MCF 10A (cell line): ENCODE data around the gene SUCLG2. TPM values are rescaled to one million over a fixed set of nuclear protein-coding genes. Genes with fewer than 3 reads are reported as not detected.

ENCODE experiments used
- BruUV-seq: library from RNA; stranded (reverse); fragments of 400-500 nt; replicated peaks from 2 replicates; lab custom pipeline; 2021; lab: Mats Ljungman, UMichigan
- CTCF ChIA-PET: fragments of 300-600 bp; sonication (Branson Sonifier 250); formaldehyde crosslinking; extraction: SDS; loops from one replicate; lab custom pipeline; 2021; ENCODE audit warnings: antibody characterized with exemption, inconsistent platforms; lab: Yijun Ruan, JAX
- POLR2A ChIA-PET: fragments of 300-600, 350-650 bp; sonication (Branson Sonifier 250); formaldehyde crosslinking; extraction: SDS; loops from one replicate; lab custom pipeline; 2020; ENCODE audit warnings: antibody characterized with exemption, inconsistent platforms; lab: Yijun Ruan, JAX
- DNase-seq: peaks from one replicate; pipeline ENCODE4 v3.0.0-alpha.2; 2018; ENCODE audit not compliant: unreplicated experiment
- H3K27ac Mint-ChIP-seq: one replicate; pipeline ENCODE4 v1.8.0; 2022; ENCODE audit warnings: mild to moderate bottlenecking, low read depth, mixed read lengths; ENCODE audit not compliant: unreplicated experiment
- H3K27me3 Mint-ChIP-seq: one replicate; pipeline ENCODE4 v1.8.0; 2022; ENCODE audit warnings: mixed read lengths; ENCODE audit not compliant: insufficient read depth, unreplicated experiment
- H3K36me3 Mint-ChIP-seq: one replicate; pipeline ENCODE4 v1.8.0; 2022; ENCODE audit warnings: mild to moderate bottlenecking, moderate library complexity, mixed read lengths; ENCODE audit not compliant: insufficient read depth, unreplicated experiment
- H3K4me1 Mint-ChIP-seq: one replicate; pipeline ENCODE4 v1.8.0; 2022; ENCODE audit warnings: mixed read lengths; ENCODE audit not compliant: insufficient read depth, unreplicated experiment
- H3K4me3 Mint-ChIP-seq: one replicate; pipeline ENCODE4 v1.8.0; 2022; ENCODE audit warnings: mild to moderate bottlenecking, moderate library complexity, mixed read lengths; ENCODE audit not compliant: unreplicated experiment
- H3K9me3 Mint-ChIP-seq: one replicate; pipeline ENCODE4 v1.8.0; 2022; ENCODE audit warnings: mixed read lengths; ENCODE audit not compliant: unreplicated experiment
- intact Hi-C: fragments of 100-400 bp; cut with micrococcal nuclease; formaldehyde crosslinking; loops from 2 replicates; pipeline ENCODE4 v1.14.1; 2022
- total RNA-seq: library from RNA; stranded (reverse); gene quantifications from 2 replicates; pipeline ENCODE4 v1.2.3, GENCODE V29; 2022
- TF ChIP-seq, protein P1 (sequence below): fragments of 200-600 bp; IDR thresholded peaks from one replicate; pipeline ENCODE4 v1.8.0; 2022; ENCODE audit warnings: antibody characterized with exemption, mild to moderate bottlenecking; ENCODE audit not compliant: unreplicated experiment

The SUCLG2 gene
- total RNA-seq, 1 experiment from 2014 or later, result 55.6 TPM

GRCh38 chr3:67620869-67621268 lies 33.5 kb downstream of the SUCLG2 start:
- H3K4me1 Mint-ChIP-seq, result peaks cover 8% of the 10 kb centered on the region
- BruUV-seq, result no TSS peak
- ChIA-PET POLR2A (interaction anchor here (0.5 to 2.1 kb wide), 2 partner anchors 14 to 23 kb away, joined by 3 to 6 read pairs; no protein-coding TSS in a partner anchor), CTCF (no interaction called here)
- no peak overlapping the region for H3K27ac Mint-ChIP-seq
- no peaks in the 10 kb centered on the region for H3K9me3 Mint-ChIP-seq
- TF ChIP-seq, protein P1, sequence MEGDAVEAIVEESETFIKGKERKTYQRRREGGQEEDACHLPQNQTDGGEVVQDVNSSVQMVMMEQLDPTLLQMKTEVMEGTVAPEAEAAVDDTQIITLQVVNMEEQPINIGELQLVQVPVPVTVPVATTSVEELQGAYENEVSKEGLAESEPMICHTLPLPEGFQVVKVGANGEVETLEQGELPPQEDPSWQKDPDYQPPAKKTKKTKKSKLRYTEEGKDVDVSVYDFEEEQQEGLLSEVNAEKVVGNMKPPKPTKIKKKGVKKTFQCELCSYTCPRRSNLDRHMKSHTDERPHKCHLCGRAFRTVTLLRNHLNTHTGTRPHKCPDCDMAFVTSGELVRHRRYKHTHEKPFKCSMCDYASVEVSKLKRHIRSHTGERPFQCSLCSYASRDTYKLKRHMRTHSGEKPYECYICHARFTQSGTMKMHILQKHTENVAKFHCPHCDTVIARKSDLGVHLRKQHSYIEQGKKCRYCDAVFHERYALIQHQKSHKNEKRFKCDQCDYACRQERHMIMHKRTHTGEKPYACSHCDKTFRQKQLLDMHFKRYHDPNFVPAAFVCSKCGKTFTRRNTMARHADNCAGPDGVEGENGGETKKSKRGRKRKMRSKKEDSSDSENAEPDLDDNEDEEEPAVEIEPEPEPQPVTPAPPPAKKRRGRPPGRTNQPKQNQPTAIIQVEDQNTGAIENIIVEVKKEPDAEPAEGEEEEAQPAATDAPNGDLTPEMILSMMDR, result no peak
- peaks cover 22% of the 10 kb centered on the region for H3K36me3 Mint-ChIP-seq
- no peaks in the 10 kb centered on the region for H3K27me3 Mint-ChIP-seq
- intact Hi-C loops, result no loop called here
- no peak overlapping the region for H3K4me3 Mint-ChIP-seq
- no peak for DNase-seq

- intact Hi-C loops, result no loop called here
- peaks cover 22% of the 10 kb centered on the region for H3K36me3 Mint-ChIP-seq
- no peak overlapping the region for H3K27ac Mint-ChIP-seq
- H3K9me3 Mint-ChIP-seq, result no peaks in the 10 kb centered on the region
- no peak overlapping the region for H3K4me3 Mint-ChIP-seq
- H3K27me3 Mint-ChIP-seq, result no peaks in the 10 kb centered on the region
- POLR2A ChIA-PET, result no interaction called here
- H3K4me1 Mint-ChIP-seq, result peaks cover 8% of the 10 kb centered on the region
- CTCF ChIA-PET, result interaction anchor here (0.6 kb wide), 1 partner anchor 510 kb away, joined by 3 read pairs; no protein-coding TSS in a partner anchor
- no peak for DNase-seq
- TF ChIP-seq, protein P1, result no peak
- no TSS peak for BruUV-seq
Measured at GRCh38 chr3:67619991-67620390, 34.4 kb downstream of the SUCLG2 start.

DNA sequence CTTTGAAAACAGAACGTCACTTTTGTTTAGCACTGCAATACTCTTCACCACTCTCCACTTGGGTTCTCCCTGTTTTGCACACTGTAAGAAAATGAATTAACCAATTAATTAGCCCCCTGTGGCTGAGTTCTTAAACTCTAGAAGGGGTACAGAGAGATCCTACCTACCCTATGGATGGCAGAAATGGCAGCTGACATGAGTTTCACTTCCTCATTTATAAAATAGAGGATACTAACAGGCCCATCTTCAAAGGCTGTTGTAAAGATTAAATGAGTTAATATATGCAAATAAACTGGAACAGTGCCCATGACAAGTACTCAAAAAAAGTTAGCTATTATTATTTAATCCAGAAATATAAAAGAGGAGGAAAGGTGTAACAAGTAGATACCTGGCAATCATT lies 36.9 kb downstream of the SUCLG2 start:
- DNase-seq, result no peak
- H3K4me3 Mint-ChIP-seq, result no peak overlapping the region
- no TSS peak for BruUV-seq
- CTCF ChIA-PET, result interaction anchor here (1.4 kb wide), 1 partner anchor 22 kb away, joined by 3 read pairs; no protein-coding TSS in a partner anchor
- intact Hi-C loops, result no loop called here
- no peak overlapping the region for H3K27ac Mint-ChIP-seq
- H3K36me3 Mint-ChIP-seq, result peaks cover 22% of the 10 kb centered on the region
- no peaks in the 10 kb centered on the region for H3K9me3 Mint-ChIP-seq
- no peaks in the 10 kb centered on the region for H3K27me3 Mint-ChIP-seq
- TF ChIP-seq, protein P1, result no peak
- POLR2A ChIA-PET, result no interaction called here
- H3K4me1 Mint-ChIP-seq, result peaks cover 8% of the 10 kb centered on the region

DNA sequence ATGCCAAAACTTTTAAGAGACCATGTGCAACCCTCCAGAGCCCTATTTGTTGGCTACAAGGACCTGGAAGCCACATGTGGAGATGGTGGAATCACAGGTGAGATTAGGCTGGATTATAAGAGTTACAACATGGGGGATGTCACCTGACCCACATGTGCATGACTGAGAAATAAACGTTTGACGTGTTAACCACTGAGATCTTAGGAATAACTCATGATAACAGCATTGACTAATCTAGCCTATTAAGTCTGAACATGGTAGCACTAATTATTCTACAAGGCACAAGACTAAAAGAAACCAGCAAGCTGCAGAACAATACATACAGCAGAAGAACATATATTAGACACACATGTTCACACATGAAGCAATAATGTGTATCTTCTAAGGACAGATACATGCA lies 38.4 kb downstream of the SUCLG2 start:
- DNase-seq, result no peak
- POLR2A ChIA-PET, result no interaction called here
- H3K27ac Mint-ChIP-seq, result no peak overlapping the region

More for the DNA sequence above, 38.4 kb downstream of the SUCLG2 start:
- H3K36me3 Mint-ChIP-seq, result peaks cover 14% of the 10 kb centered on the region
- CTCF ChIA-PET, result interaction anchor here (0.6 kb wide), 1 partner anchor 223 kb away, joined by 3 read pairs; no protein-coding TSS in a partner anchor
- H3K4me3 Mint-ChIP-seq, result no peak overlapping the region
- no peaks in the 10 kb centered on the region for H3K9me3 Mint-ChIP-seq
- peaks cover 6% of the 10 kb centered on the region for H3K4me1 Mint-ChIP-seq
- TF ChIP-seq, protein P1, result no peak
- intact Hi-C loops, result no loop called here
- no TSS peak for BruUV-seq
- no peaks in the 10 kb centered on the region for H3K27me3 Mint-ChIP-seq
